Activated B cell treated with CpG ODN at 0.5 μM for 24 hours (primary cell): ENCODE measurements around the gene RASA3. TPM values are rescaled to one million over a fixed set of nuclear protein-coding genes. Genes with fewer than 3 reads are reported as not detected.

Experiments used
- ATAC-seq: fragments of 200-7000 bp; cut with Tn5 transposase; one replicate; pipeline ENCODE4 v1.10.0; 2021; ENCODE audit warnings: low read depth, mild to moderate bottlenecking, moderate library complexity
- CTCF ChIA-PET: fragments of 350-600 bp; sonication (Branson Sonifier 250); formaldehyde crosslinking; loops from one replicate; lab custom pipeline; 2021; ENCODE audit warnings: antibody characterized with exemption; lab: Charles Lee
- POLR2A ChIA-PET: fragments of 350-600 bp; sonication (Branson Sonifier 250); formaldehyde crosslinking; loops from one replicate; lab custom pipeline; 2021; ENCODE audit warnings: antibody characterized with exemption; lab: Charles Lee
- DNase-seq: peaks from one replicate; pipeline ENCODE4 v3.0.0; 2022
- H3K27ac Mint-ChIP-seq: one replicate; pipeline ENCODE4 v1.8.0; 2020; ENCODE audit warnings: mixed read lengths
- H3K27me3 Mint-ChIP-seq: one replicate; pipeline ENCODE4 v1.8.0; 2021; ENCODE audit warnings: mixed read lengths
- H3K36me3 Mint-ChIP-seq: one replicate; pipeline ENCODE4 v1.8.0; 2021; ENCODE audit warnings: low read depth, mixed read lengths
- H3K4me1 Mint-ChIP-seq: one replicate; pipeline ENCODE4 v1.8.0; 2021; ENCODE audit warnings: mixed read lengths
- H3K4me3 Mint-ChIP-seq: one replicate; pipeline ENCODE4 v1.8.0; 2020; ENCODE audit warnings: mild to moderate bottlenecking, mixed read lengths
- H3K9me3 Mint-ChIP-seq: one replicate; pipeline ENCODE4 v1.8.0; 2020; ENCODE audit warnings: mixed read lengths
- CTCF ChIP-seq: fragments of 200-600 bp; IDR thresholded peaks from one replicate; pipeline ENCODE4 v1.8.0; 2022; ENCODE audit warnings: antibody characterized with exemption, mild to moderate bottlenecking
- intact Hi-C: fragments of 100-400 bp; cut with micrococcal nuclease; formaldehyde crosslinking; loops from one replicate; pipeline ENCODE4 v1.15.1; 2024
- total RNA-seq: library from RNA; stranded (reverse); gene quantifications from 2 replicates; pipeline ENCODE4 v1.2.3, GENCODE V29; 2022

RASA3 gene
- total RNA-seq, 1 donor from 2014 or later = 20.4 TPM

DNA sequence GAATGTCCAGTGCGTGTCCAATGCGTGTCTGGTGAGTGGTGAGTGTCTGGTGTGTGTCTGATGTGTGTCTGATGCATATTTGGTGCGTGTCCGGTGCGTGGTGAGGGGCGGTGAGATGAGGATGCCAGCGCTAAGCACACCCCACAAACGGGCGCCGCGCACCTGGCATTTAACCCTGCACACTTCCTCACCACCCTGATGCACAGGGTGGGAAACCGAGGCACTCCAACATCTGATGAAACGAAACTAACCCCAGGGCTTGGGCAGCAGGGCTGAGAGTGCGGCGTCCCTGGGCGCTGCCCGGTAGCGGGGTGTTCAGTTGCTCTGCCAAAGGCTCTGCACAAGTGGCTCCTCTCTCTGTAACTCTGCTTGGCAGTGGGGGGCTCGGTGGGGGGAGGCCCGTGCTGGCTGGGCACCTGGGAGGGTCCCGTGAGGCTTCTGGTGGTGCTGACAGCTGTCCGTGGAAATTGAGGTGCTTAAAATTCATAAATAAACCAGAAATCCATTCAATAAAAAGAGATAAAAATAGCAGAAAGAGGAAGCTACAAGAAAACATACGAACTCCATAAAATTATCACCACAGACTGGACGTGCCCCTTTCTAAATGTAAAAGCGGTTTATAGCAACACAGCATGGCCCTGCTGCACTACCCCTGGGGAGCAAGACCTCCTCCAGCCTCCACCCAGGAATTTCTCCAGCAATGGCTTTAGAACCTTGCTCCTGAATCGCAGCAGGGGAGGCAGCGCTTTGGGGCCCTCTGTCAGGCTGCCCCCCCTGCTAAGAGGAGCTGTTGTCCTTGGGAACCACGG is 76.0 kb downstream of the RASA3 start:
- CTCF ChIA-PET = no interaction called here
- intact Hi-C loops = no loop called here
- TF ChIP-seq CTCF = no peak
- H3K9me3 Mint-ChIP-seq = no peaks in the 10 kb centered on the region
- H3K27ac Mint-ChIP-seq = peak overlapping the region; percentile 30
- H3K36me3 Mint-ChIP-seq = peaks cover 35% of the 10 kb centered on the region
- no peaks in the 10 kb centered on the region for H3K27me3 Mint-ChIP-seq
- POLR2A ChIA-PET = interaction anchor here (1.3 to 2.4 kb wide), 3 partner anchors 7 to 12 kb away, joined by 3 to 10 read pairs (median 8); no protein-coding TSS in a partner anchor
- peak overlapping the region; percentile 48 for H3K4me3 Mint-ChIP-seq
- H3K4me1 Mint-ChIP-seq = peaks cover 70% of the 10 kb centered on the region
- ATAC-seq (no peak), DNase-seq (no peak)

GRCh38 chr13:114055766-114056165 is 76.7 kb downstream of the RASA3 start:
- Mint-ChIP-seq H3K9me3 (no peaks in the 10 kb centered on the region), H3K27ac (peak overlapping the region; percentile 30), H3K4me1 (peaks cover 73% of the 10 kb centered on the region), H3K4me3 (no peak overlapping the region), H3K36me3 (peaks cover 37% of the 10 kb centered on the region), H3K27me3 (no peaks in the 10 kb centered on the region)
- ATAC-seq (no peak), DNase-seq (no peak)
- POLR2A ChIA-PET = no interaction called here
- TF ChIP-seq CTCF = no peak
- intact Hi-C loops = no loop called here
- CTCF ChIA-PET = no interaction called here

DNA sequence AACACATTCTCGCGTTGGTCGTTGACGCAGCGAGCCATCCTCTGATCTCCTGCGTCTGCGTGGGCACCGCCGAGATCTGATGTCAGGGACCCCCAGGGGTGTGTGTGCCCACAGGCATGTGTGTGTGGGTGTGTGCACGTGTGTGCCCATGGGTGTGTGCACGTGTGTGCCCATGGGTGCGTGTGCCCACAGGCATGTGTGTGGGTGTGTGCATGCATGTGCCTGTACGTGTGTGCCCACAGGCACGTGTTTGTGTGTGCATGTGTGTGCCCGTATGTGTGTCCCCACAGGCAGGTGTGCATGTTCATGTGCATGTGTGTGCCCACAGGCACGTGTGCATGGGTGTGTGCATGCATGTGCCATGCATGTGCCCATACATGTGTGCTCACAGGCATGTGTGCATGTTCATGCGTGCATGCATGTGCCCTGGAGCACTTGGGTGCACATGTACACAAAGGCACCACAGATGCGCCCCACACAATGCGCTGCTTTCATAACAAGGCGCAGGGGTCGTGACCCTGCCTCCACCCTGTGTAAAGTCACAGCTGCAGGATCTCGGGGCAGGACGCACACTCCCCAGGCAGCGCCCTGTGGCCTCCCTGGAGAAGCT is 77.5 kb downstream of the RASA3 start:
- Mint-ChIP-seq H3K27me3 (no peaks in the 10 kb centered on the region), H3K4me3 (no peak overlapping the region), H3K4me1 (peaks cover 79% of the 10 kb centered on the region), H3K27ac (no peak overlapping the region), H3K36me3 (peaks cover 39% of the 10 kb centered on the region), H3K9me3 (no peaks in the 10 kb centered on the region)
- intact Hi-C loops = no loop called here
- ChIA-PET POLR2A (no interaction called here), CTCF (no interaction called here)
- no peak for ATAC-seq
- no peak for DNase-seq
- TF ChIP-seq CTCF = no peak

DNA sequence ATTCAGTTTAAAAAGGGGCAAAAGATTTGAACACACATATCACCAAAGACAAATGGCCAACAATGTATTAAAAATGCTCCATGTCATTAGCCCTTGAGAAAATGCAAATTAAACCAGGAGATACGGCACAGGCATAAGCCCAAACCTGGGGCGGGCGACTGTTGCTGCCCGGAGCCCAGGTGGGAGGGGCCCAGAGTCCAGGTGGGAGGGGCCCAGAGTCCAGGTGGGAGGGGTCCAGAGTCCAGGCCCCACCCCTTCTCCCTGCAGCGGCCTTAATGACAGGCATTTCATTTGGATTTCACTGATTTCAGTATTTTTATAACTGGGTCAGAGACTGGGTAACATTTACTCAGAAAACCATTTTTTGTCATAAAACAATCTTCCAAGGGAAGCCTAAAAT is 78.2 kb downstream of the RASA3 start:
- no peak for ATAC-seq
- intact Hi-C loops = no loop called here
- no peaks in the 10 kb centered on the region for H3K9me3 Mint-ChIP-seq
- H3K27ac Mint-ChIP-seq = no peak overlapping the region
- no peak overlapping the region for H3K4me3 Mint-ChIP-seq
- H3K36me3 Mint-ChIP-seq = peaks cover 33% of the 10 kb centered on the region
- H3K27me3 Mint-ChIP-seq = no peaks in the 10 kb centered on the region
- TF ChIP-seq CTCF = no peak
- ChIA-PET POLR2A (interaction anchor here (0.6 kb wide), 1 partner anchor 11 kb away, joined by 3 read pairs; no protein-coding TSS in a partner anchor), CTCF (no interaction called here)
- DNase-seq = no peak
- peaks cover 80% of the 10 kb centered on the region for H3K4me1 Mint-ChIP-seq

- peaks cover 35% of the 10 kb centered on the region for H3K36me3 Mint-ChIP-seq
- H3K4me3 Mint-ChIP-seq = no peak overlapping the region
- H3K27me3 Mint-ChIP-seq = no peaks in the 10 kb centered on the region
- peaks cover 76% of the 10 kb centered on the region for H3K4me1 Mint-ChIP-seq
- H3K9me3 Mint-ChIP-seq = no peaks in the 10 kb centered on the region
- ChIA-PET CTCF (no interaction called here), POLR2A (no interaction called here)
- intact Hi-C loops = no loop called here
- TF ChIP-seq CTCF = no peak
- DNase-seq (no peak), ATAC-seq (peak; percentile 32)
- peak overlapping the region; percentile 50 for H3K27ac Mint-ChIP-seq
These were observed 79.4 kb downstream of the RASA3 start for GRCh38 chr13:114053026-114053425.
